Right lobe of liver (tissue), 4 donors: ENCODE data around the gene ZNF740.

Experiments used
- POLR2A ChIP-seq: fragments of 450-650 bp; IDR thresholded peaks from one replicate; pipeline ENCODE4 v1.6.1; 2017; ENCODE audit warnings: antibody characterized with exemption, mild to moderate bottlenecking
- TF ChIP-seq, protein P1 (sequence below), 4 donors: fragments of 200-600 bp in 3 of 4; fragments of 450-650 bp in 1 of 4; IDR thresholded peaks; one replicate each; pipeline versions ENCODE4 v1.5.1 to v1.8.0; 2016 to 2022; ENCODE audit warnings: antibody characterized with exemption in 4 of 4, mild to moderate bottlenecking in 2 of 4
- donor health status: DM: no; HTN: no; CAD: no.
- donor health status: DM: no; HTN: no; CAD: no.
- donor health status: DM: no; HTN: yes; CAD: no.

- TF ChIP-seq POLR2A, result no peak
- TF ChIP-seq, protein P1, sequence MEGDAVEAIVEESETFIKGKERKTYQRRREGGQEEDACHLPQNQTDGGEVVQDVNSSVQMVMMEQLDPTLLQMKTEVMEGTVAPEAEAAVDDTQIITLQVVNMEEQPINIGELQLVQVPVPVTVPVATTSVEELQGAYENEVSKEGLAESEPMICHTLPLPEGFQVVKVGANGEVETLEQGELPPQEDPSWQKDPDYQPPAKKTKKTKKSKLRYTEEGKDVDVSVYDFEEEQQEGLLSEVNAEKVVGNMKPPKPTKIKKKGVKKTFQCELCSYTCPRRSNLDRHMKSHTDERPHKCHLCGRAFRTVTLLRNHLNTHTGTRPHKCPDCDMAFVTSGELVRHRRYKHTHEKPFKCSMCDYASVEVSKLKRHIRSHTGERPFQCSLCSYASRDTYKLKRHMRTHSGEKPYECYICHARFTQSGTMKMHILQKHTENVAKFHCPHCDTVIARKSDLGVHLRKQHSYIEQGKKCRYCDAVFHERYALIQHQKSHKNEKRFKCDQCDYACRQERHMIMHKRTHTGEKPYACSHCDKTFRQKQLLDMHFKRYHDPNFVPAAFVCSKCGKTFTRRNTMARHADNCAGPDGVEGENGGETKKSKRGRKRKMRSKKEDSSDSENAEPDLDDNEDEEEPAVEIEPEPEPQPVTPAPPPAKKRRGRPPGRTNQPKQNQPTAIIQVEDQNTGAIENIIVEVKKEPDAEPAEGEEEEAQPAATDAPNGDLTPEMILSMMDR (IDR thresholded peaks at IDR 0.05), result no peak
Measured at GRCh38 chr12:53230108-53230845, 49.8 kb downstream of the ZNF740 start.
